ENCODE measurements around the gene RASA1.

DNA sequence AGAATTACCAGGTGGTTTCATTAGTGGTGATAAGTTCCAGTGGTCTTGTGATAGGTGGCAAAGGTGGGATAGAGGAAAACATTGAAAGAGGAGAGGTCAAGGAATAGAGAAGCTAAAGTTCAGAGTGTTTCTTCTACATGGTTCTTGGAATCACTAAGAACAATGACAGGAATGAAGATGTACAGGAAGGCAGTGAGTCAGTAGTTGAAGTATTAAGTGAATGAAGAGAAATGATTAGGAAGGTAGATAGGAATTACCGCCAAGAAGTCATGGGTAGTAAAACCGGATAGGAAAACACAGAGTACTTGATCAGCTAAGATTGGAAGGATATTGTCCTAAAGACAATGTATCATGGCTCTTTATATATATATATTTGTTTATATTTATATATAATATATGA is 37.9 kb upstream of the RASA1 start:
- TF ChIP-seq EP300 (IDR thresholded peaks at IDR 0.05) (no peak), POLR2A (IDR thresholded peaks at IDR 0.05) (no peak)
- TF ChIP-seq, protein P1, sequence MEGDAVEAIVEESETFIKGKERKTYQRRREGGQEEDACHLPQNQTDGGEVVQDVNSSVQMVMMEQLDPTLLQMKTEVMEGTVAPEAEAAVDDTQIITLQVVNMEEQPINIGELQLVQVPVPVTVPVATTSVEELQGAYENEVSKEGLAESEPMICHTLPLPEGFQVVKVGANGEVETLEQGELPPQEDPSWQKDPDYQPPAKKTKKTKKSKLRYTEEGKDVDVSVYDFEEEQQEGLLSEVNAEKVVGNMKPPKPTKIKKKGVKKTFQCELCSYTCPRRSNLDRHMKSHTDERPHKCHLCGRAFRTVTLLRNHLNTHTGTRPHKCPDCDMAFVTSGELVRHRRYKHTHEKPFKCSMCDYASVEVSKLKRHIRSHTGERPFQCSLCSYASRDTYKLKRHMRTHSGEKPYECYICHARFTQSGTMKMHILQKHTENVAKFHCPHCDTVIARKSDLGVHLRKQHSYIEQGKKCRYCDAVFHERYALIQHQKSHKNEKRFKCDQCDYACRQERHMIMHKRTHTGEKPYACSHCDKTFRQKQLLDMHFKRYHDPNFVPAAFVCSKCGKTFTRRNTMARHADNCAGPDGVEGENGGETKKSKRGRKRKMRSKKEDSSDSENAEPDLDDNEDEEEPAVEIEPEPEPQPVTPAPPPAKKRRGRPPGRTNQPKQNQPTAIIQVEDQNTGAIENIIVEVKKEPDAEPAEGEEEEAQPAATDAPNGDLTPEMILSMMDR (IDR thresholded peaks at IDR 0.05), result no peak

Data from ovary (tissue), 3 donors.